Measurements from ENCODE around the gene BCAR3.

DNA sequence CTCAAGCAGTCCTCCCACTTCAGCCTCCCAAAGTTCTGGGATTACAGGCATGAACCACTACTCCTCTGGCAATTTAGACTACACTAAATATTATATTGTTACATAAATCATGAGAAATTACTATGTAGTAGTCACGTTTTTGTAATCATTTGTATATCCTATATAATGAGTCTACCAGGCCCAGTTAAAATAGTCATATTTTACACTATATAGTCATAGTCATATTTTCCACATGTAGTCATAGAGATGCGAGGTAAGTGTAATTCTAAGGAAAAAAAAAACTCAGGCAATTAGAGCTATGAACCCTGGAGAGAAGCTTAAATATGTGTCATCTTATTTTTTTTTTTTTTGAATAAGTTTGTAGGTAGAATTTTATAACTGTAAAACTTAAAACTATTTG is 143.7 kb downstream of the BCAR3 start:
- TF ChIP-seq, protein P1, sequence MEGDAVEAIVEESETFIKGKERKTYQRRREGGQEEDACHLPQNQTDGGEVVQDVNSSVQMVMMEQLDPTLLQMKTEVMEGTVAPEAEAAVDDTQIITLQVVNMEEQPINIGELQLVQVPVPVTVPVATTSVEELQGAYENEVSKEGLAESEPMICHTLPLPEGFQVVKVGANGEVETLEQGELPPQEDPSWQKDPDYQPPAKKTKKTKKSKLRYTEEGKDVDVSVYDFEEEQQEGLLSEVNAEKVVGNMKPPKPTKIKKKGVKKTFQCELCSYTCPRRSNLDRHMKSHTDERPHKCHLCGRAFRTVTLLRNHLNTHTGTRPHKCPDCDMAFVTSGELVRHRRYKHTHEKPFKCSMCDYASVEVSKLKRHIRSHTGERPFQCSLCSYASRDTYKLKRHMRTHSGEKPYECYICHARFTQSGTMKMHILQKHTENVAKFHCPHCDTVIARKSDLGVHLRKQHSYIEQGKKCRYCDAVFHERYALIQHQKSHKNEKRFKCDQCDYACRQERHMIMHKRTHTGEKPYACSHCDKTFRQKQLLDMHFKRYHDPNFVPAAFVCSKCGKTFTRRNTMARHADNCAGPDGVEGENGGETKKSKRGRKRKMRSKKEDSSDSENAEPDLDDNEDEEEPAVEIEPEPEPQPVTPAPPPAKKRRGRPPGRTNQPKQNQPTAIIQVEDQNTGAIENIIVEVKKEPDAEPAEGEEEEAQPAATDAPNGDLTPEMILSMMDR (IDR thresholded peaks at IDR 0.05) = no peak
- TF ChIP-seq POLR2AphosphoS5 (IDR thresholded peaks at IDR 0.05; ENCODE audit: low read depth, low read length) = no peak
- TF ChIP-seq, protein P2, sequence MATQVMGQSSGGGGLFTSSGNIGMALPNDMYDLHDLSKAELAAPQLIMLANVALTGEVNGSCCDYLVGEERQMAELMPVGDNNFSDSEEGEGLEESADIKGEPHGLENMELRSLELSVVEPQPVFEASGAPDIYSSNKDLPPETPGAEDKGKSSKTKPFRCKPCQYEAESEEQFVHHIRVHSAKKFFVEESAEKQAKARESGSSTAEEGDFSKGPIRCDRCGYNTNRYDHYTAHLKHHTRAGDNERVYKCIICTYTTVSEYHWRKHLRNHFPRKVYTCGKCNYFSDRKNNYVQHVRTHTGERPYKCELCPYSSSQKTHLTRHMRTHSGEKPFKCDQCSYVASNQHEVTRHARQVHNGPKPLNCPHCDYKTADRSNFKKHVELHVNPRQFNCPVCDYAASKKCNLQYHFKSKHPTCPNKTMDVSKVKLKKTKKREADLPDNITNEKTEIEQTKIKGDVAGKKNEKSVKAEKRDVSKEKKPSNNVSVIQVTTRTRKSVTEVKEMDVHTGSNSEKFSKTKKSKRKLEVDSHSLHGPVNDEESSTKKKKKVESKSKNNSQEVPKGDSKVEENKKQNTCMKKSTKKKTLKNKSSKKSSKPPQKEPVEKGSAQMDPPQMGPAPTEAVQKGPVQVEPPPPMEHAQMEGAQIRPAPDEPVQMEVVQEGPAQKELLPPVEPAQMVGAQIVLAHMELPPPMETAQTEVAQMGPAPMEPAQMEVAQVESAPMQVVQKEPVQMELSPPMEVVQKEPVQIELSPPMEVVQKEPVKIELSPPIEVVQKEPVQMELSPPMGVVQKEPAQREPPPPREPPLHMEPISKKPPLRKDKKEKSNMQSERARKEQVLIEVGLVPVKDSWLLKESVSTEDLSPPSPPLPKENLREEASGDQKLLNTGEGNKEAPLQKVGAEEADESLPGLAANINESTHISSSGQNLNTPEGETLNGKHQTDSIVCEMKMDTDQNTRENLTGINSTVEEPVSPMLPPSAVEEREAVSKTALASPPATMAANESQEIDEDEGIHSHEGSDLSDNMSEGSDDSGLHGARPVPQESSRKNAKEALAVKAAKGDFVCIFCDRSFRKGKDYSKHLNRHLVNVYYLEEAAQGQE (IDR thresholded peaks at IDR 0.05; ENCODE audit: insufficient read depth in 1 of 2, low read depth in 2 of 2, low read length in 1 of 2) = no peak
- no peak for TF ChIP-seq TCF7L2 (IDR thresholded peaks at IDR 0.05; ENCODE audit: low read depth, low read length)
- TF ChIP-seq SIN3A (IDR thresholded peaks at IDR 0.05; ENCODE audit: borderline replicate concordance, insufficient read depth, low read depth, low read length) = no peak

Measured in Panc1 (cell line).